WTC11 (cell line): ENCODE measurements around the gene PSMB9. TPM values are rescaled to one million over a fixed set of nuclear protein-coding genes. Genes with fewer than 3 reads are reported as not detected.

ENCODE experiments used
- ATAC-seq: fragments of 200-7000 bp; cut with Tn5 transposase; 2 replicates; pipeline ENCODE4 v1.10.0; 2021; ENCODE audit warnings: mild to moderate bottlenecking, moderate library complexity
- CTCF ChIA-PET: fragments of 300-600 bp; sonication (Branson Sonifier 250); formaldehyde crosslinking; loops from one replicate; lab custom pipeline; 2021; ENCODE audit warnings: antibody characterized with exemption; lab: Charles Lee
- POLR2A ChIA-PET: fragments of 350-600 bp; sonication (Branson Sonifier 250); formaldehyde crosslinking; loops from one replicate; lab custom pipeline; 2021; ENCODE audit warnings: antibody characterized with exemption; lab: Charles Lee
- DNase-seq: peaks from one replicate; pipeline ENCODE4 v3.0.0; 2021; ENCODE audit warnings: low spot score
- H3K27ac Mint-ChIP-seq: 2 replicates; pipeline ENCODE4 v1.8.0; 2021; ENCODE audit warnings: mixed read lengths
- H3K27me3 Mint-ChIP-seq: 2 replicates; pipeline ENCODE4 v1.8.0; 2021; ENCODE audit warnings: low read depth, mild to moderate bottlenecking, moderate library complexity, mixed read lengths
- H3K36me3 Mint-ChIP-seq: 2 replicates; pipeline ENCODE4 v1.8.0; 2021; ENCODE audit warnings: mixed read lengths
- H3K4me1 Mint-ChIP-seq: 2 replicates; pipeline ENCODE4 v1.8.0; 2022; ENCODE audit warnings: mixed read lengths
- H3K4me3 Mint-ChIP-seq: 2 replicates; pipeline ENCODE4 v1.8.0; 2021; ENCODE audit warnings: mild to moderate bottlenecking, moderate library complexity, mixed read lengths
- H3K9me3 Mint-ChIP-seq: 2 replicates; pipeline ENCODE4 v1.8.0; 2021; ENCODE audit warnings: mixed read lengths
- ATF1 ChIP-seq: sonication (generic); formaldehyde crosslinking; IDR thresholded peaks from 2 replicates; pipeline ENCODE4 v1.8.1; 2023; ENCODE audit warnings: mild to moderate bottlenecking, moderate library complexity, missing genetic modification reagents
- ATF2 ChIP-seq: sonication (generic); formaldehyde crosslinking; IDR thresholded peaks from 2 replicates; pipeline ENCODE4 v1.8.1; 2022; ENCODE audit warnings: low read depth, missing genetic modification reagents, borderline replicate concordance
- CREM ChIP-seq: sonication (generic); formaldehyde crosslinking; IDR thresholded peaks from 2 replicates; pipeline ENCODE4 v1.8.1; 2022; ENCODE audit warnings: mild to moderate bottlenecking, missing genetic modification reagents, moderate library complexity
- ELF4 ChIP-seq: sonication (generic); formaldehyde crosslinking; IDR thresholded peaks from 2 replicates; pipeline ENCODE4 v1.8.1; 2022; ENCODE audit warnings: low read depth, mild to moderate bottlenecking, moderate library complexity, missing genetic modification reagents
- HMGXB4 ChIP-seq: sonication (generic); formaldehyde crosslinking; IDR thresholded peaks from 2 replicates; pipeline ENCODE4 v1.8.1; 2023; ENCODE audit warnings: mild to moderate bottlenecking, moderate library complexity, missing genetic modification reagents
- JUN ChIP-seq: sonication (generic); formaldehyde crosslinking; IDR thresholded peaks from 2 replicates; pipeline ENCODE4 v1.8.0; 2023; ENCODE audit warnings: mild to moderate bottlenecking, missing genetic modification reagents
- MLX ChIP-seq: sonication (generic); formaldehyde crosslinking; IDR thresholded peaks from 2 replicates; pipeline ENCODE4 v1.8.1; 2023; ENCODE audit warnings: mild to moderate bottlenecking, missing genetic modification reagents, moderate library complexity
- MXD4 ChIP-seq: fragments of 250-450 bp; sonication (Bioruptor Pico); IDR thresholded peaks from 2 replicates; pipeline ENCODE4 v1.8.0; 2021; ENCODE audit warnings: mild to moderate bottlenecking, moderate library complexity, borderline replicate concordance
- OVOL2 ChIP-seq: fragments of 250-450 bp; sonication (Bioruptor Pico); IDR thresholded peaks from 2 replicates; pipeline ENCODE4 v1.9.0; 2021; ENCODE audit warnings: mild to moderate bottlenecking, borderline replicate concordance
- RORB ChIP-seq: fragments of 250-450 bp; sonication (Bioruptor Pico); IDR thresholded peaks from 2 replicates; pipeline ENCODE4 v1.9.0; 2021; ENCODE audit warnings: mild to moderate bottlenecking
- SP1 ChIP-seq: sonication (generic); formaldehyde crosslinking; conservative IDR thresholded peaks from 2 replicates; pipeline ENCODE4 v1.8.1; 2022; ENCODE audit warnings: missing genetic modification reagents
- TEAD1 ChIP-seq: sonication (generic); formaldehyde crosslinking; IDR thresholded peaks from 2 replicates; pipeline ENCODE4 v1.8.0; 2022; ENCODE audit warnings: mild to moderate bottlenecking, missing genetic modification reagents
- TP53 ChIP-seq: sonication (generic); formaldehyde crosslinking; IDR thresholded peaks from 2 replicates; pipeline ENCODE4 v1.8.1; 2023; ENCODE audit warnings: mild to moderate bottlenecking, missing genetic modification reagents
- USF2 ChIP-seq: sonication (generic); formaldehyde crosslinking; IDR thresholded peaks from 2 replicates; pipeline ENCODE4 v1.8.1; 2023; ENCODE audit warnings: mild to moderate bottlenecking, missing genetic modification reagents, moderate library complexity
- ZNF263 ChIP-seq: sonication (generic); formaldehyde crosslinking; IDR thresholded peaks from 2 replicates; pipeline ENCODE4 v1.8.1; 2022; ENCODE audit warnings: low read depth, mild to moderate bottlenecking, moderate library complexity, missing genetic modification reagents
- ZNF281 ChIP-seq: sonication (generic); formaldehyde crosslinking; IDR thresholded peaks from 2 replicates; pipeline ENCODE4 v1.8.0; 2023; ENCODE audit warnings: mild to moderate bottlenecking, missing genetic modification reagents
- ZNF317 ChIP-seq: sonication (generic); formaldehyde crosslinking; IDR thresholded peaks from 2 replicates; pipeline ENCODE4 v1.8.1; 2023; ENCODE audit warnings: low read depth, mild to moderate bottlenecking, moderate library complexity, missing genetic modification reagents, borderline replicate concordance
- ZNF396 ChIP-seq: fragments of 250-450 bp; sonication (Bioruptor Pico); IDR thresholded peaks from 2 replicates; pipeline ENCODE4 v1.8.0; 2021; ENCODE audit warnings: mild to moderate bottlenecking, moderate library complexity, borderline replicate concordance
- ZNF671 ChIP-seq: fragments of 250-450 bp; sonication (Bioruptor Pico); IDR thresholded peaks from 2 replicates; pipeline ENCODE4 v1.8.0; 2021; ENCODE audit warnings: mild to moderate bottlenecking
- total RNA-seq: library from RNA; stranded (reverse); gene quantifications from 3 replicates; pipeline ENCODE4 v1.2.3, GENCODE V29; 2021

Gene PSMB9
- total RNA-seq, 1 experiment from 2014 or later, result 1.8 TPM

- TF ChIP-seq HMGXB4 (CRISPR knock-in tag), result peak; percentile 27; the same call in 1 of the 2 replicates
- TF ChIP-seq USF2, result no peak
These were observed 1.0 kb upstream of the PSMB9 start (continued) for GRCh38 chr6:32852844-32853540.

- H3K27me3 Mint-ChIP-seq, result peaks cover 92% of the 10 kb centered on the region
- H3K9me3 Mint-ChIP-seq, result no peaks in the 10 kb centered on the region
- ATAC-seq (no peak), DNase-seq (no peak)
- POLR2A ChIA-PET, result interaction anchor here (1.8 to 3.6 kb wide), 3 partner anchors 10 to 40 kb away, joined by 8 to 28 read pairs (median 16); partner anchors contain the start of genes PSMB8 and TAP2
- TF ChIP-seq RORB (CRISPR knock-in tag) (no peak), ZNF263 (CRISPR knock-in tag) (0 out of 2 replicates have a peak, but pooled peaks have one; percentile 8)
- H3K4me3 Mint-ChIP-seq, result peak overlapping the region; percentile 88
- peaks cover 9% of the 10 kb centered on the region for H3K36me3 Mint-ChIP-seq
- H3K4me1 Mint-ChIP-seq, result peaks cover 14% of the 10 kb centered on the region
- CTCF ChIA-PET, result interaction anchor here (0.9 to 9.4 kb wide), 9 partner anchors 10 to 130 kb away, joined by 3 to 291 read pairs (median 7); partner anchors contain the start of genes PSMB8 and TAP2
- no peak overlapping the region for H3K27ac Mint-ChIP-seq
These were observed 585 bp downstream of the PSMB9 start for GRCh38 chr6:32854376-32855178.

- no peak overlapping the region; the same call in 1 of the 2 replicates for H3K4me3 Mint-ChIP-seq
- H3K9me3 Mint-ChIP-seq, result no peaks in the 10 kb centered on the region
- DNase-seq (no peak), ATAC-seq (no peak)
- H3K4me1 Mint-ChIP-seq, result peaks cover 15% of the 10 kb centered on the region
- POLR2A ChIA-PET, result interaction anchor here (3.6 kb wide), 1 partner anchor 11 kb away, joined by 28 read pairs; the partner anchor contains the start of gene PSMB8
- H3K36me3 Mint-ChIP-seq, result peaks cover 2% of the 10 kb centered on the region
- CTCF ChIA-PET, result interaction anchor here (1.0 to 9.4 kb wide), 6 partner anchors 11 to 129 kb away, joined by 3 to 291 read pairs (median 28); partner anchors contain the start of genes PSMB8 and TAP2
- no peak overlapping the region for H3K27ac Mint-ChIP-seq
- H3K27me3 Mint-ChIP-seq, result peaks cover 84% of the 10 kb centered on the region
- TF ChIP-seq ZNF317 (CRISPR knock-in tag) (no peak), HMGXB4 (CRISPR knock-in tag) (no peak), ZNF671 (no peak), OVOL2 (CRISPR knock-in tag) (no peak), TEAD1 (no peak), JUN (CRISPR knock-in tag) (no peak), ELF4 (no peak), ATF2 (CRISPR knock-in tag) (no peak), TP53 (CRISPR knock-in tag) (no peak), ATF1 (CRISPR knock-in tag) (no peak), ZNF396 (CRISPR knock-in tag) (no peak), ZNF281 (CRISPR knock-in tag) (no peak), CREM (no peak), MXD4 (no peak), MLX (no peak), SP1 (CRISPR knock-in tag) (no peak)
These were observed 1.6 kb downstream of the PSMB9 start for GRCh38 chr6:32855467-32856174.
